SJSA1 (cell line): ENCODE data around the gene OR5L1. TPM values are rescaled to one million over a fixed set of nuclear protein-coding genes. Genes with fewer than 3 reads are reported as not detected.

Source experiments
- total RNA-seq: library from RNA; depleted of rRNA; stranded (reverse); fragments of >200 nt; shearing (Covaris generic); gene quantifications from 2 replicates; pipeline ENCODE4 v1.2.3, GENCODE V29; 2014; rRNA removed

OR5L1 gene
- total RNA-seq, 1 experiment from 2014 or later, result not detected

Other genes with a start within 250 kb of the OR5L1 start
- gene OR4C16, start 239.2 kb upstream of the OR5L1 start, total RNA-seq, result not detected in 2 replicates
- gene OR4C11, start 203.7 kb upstream of the OR5L1 start, total RNA-seq, result not detected in 2 replicates
- not detected in 2 replicates for gene OR4P4, start 176.3 kb upstream of the OR5L1 start, total RNA-seq
- gene OR4S2, start 163.0 kb upstream of the OR5L1 start, total RNA-seq, result not detected in 2 replicates
- not detected in 2 replicates for gene OR4C6, start 149.2 kb upstream of the OR5L1 start, total RNA-seq
- not detected in 2 replicates for gene OR5D13, start 37.9 kb upstream of the OR5L1 start, total RNA-seq
- not detected in 2 replicates for gene OR5D14, start 15.8 kb upstream of the OR5L1 start, total RNA-seq
- gene OR5D18, start 8.3 kb downstream of the OR5L1 start, total RNA-seq, result not detected in 2 replicates
- gene OR5L2, start 15.9 kb downstream of the OR5L1 start, total RNA-seq, result not detected in 2 replicates
- not detected in 2 replicates for gene OR5D16, start 27.4 kb downstream of the OR5L1 start, total RNA-seq
- gene TRIM51, start 71.9 kb downstream of the OR5L1 start, total RNA-seq, result not detected in 2 replicates
- gene OR5W2, start 103.2 kb downstream of the OR5L1 start, total RNA-seq, result not detected in 2 replicates
- gene OR5I1, start 125.0 kb downstream of the OR5L1 start, total RNA-seq, result not detected in 2 replicates
- not detected in 2 replicates for gene OR10AG1, start 158.6 kb downstream of the OR5L1 start, total RNA-seq
- gene OR5F1, start 183.3 kb downstream of the OR5L1 start, total RNA-seq, result not detected in 2 replicates
- gene OR5AS1, start 216.3 kb downstream of the OR5L1 start, total RNA-seq, result not detected in 2 replicates